HUES64 (cell line): ENCODE results near the gene STKLD1.
"Not testable (repeated sequence)": the region's sequence is repeated elsewhere in the genome, so short reads cannot be mapped to it uniquely, and the experiment has no call there.

Experiments used
- H3K27ac ChIP-seq: 2 replicates; pipeline ENCODE4 v1.7.0; 2013; ENCODE audit warnings: low read depth, low read length, inconsistent platforms
- H3K27me3 ChIP-seq: 2 replicates; pipeline ENCODE4 v1.6.1; 2013; ENCODE audit warnings: mild to moderate bottlenecking, low read length; ENCODE audit not compliant: insufficient read depth
- H3K36me3 ChIP-seq: 2 replicates; pipeline ENCODE4 v1.6.1; 2013; ENCODE audit warnings: mild to moderate bottlenecking, low read length; ENCODE audit not compliant: insufficient read depth
- H3K4me1 ChIP-seq: 2 replicates; pipeline ENCODE4 v1.6.1; 2013; ENCODE audit warnings: mild to moderate bottlenecking, low read length, moderate library complexity; ENCODE audit not compliant: insufficient read depth
- H3K4me3 ChIP-seq: 2 replicates; pipeline ENCODE4 v1.5.1; 2013; ENCODE audit warnings: mild to moderate bottlenecking, low read length, moderate library complexity
- H3K9ac ChIP-seq: 2 replicates; pipeline ENCODE4 v1.6.1; 2013; ENCODE audit warnings: mild to moderate bottlenecking, low read depth, low read length
- H3K9me3 ChIP-seq: 2 replicates; pipeline ENCODE4 v1.6.1; 2013; ENCODE audit warnings: low read depth, low read length; ENCODE audit not compliant: insufficient read depth
- WGBS: fragments of 150-250, 120-280 bp; methylation state at CpG from one replicate; pipeline ENCODE4 v1.1.7; 2013; ENCODE audit warnings: missing lambda C conversion rate; 5-methylcytosine and 5-hydroxymethylcytosine counted together

The STKLD1 gene

GRCh38 chr9:133390713-133391112 is 14.5 kb downstream of the STKLD1 start:
- WGBS, result 85% methylated on average over 7 of the region's 7 CpGs
- Histone ChIP-seq H3K9me3 (no peaks in the 10 kb centered on the region), H3K27ac (no peak overlapping the region), H3K4me1 (no peaks in the 10 kb centered on the region), H3K9ac (no peak overlapping the region), H3K27me3 (no peaks in the 10 kb centered on the region), H3K36me3 (no peaks in the 10 kb centered on the region), H3K4me3 (no peak overlapping the region)

GRCh38 chr9:133391449-133391848 is 15.3 kb downstream of the STKLD1 start:
- WGBS, result 20% methylated on average over 1 of the region's 4 CpGs
- H3K4me3 ChIP-seq, H3K9ac ChIP-seq, H3K36me3 ChIP-seq, H3K9me3 ChIP-seq, H3K27me3 ChIP-seq, H3K4me1 ChIP-seq, H3K27ac ChIP-seq: not testable (repeated sequence)

- H3K4me3 ChIP-seq, H3K27ac ChIP-seq, H3K36me3 ChIP-seq, H3K4me1 ChIP-seq, H3K27me3 ChIP-seq, H3K9me3 ChIP-seq, H3K9ac ChIP-seq: not testable (repeated sequence)
- WGBS, result 93% methylated on average over 3 of the region's 3 CpGs
Measured at GRCh38 chr9:133392308-133392707, 16.1 kb downstream of the STKLD1 start.

GRCh38 chr9:133393399-133393798 is 17.2 kb downstream of the STKLD1 start:
- no peaks in the 10 kb centered on the region for H3K27me3 ChIP-seq
- no peak overlapping the region for H3K4me3 ChIP-seq
- no peak overlapping the region for H3K27ac ChIP-seq
- WGBS, result 90% methylated on average over 3 of the region's 3 CpGs
- H3K9me3 ChIP-seq, result no peaks in the 10 kb centered on the region
- no peak overlapping the region for H3K9ac ChIP-seq
- no peaks in the 10 kb centered on the region for H3K36me3 ChIP-seq
- no peaks in the 10 kb centered on the region for H3K4me1 ChIP-seq

- Histone ChIP-seq H3K36me3 (no peaks in the 10 kb centered on the region), H3K27ac (no peak overlapping the region), H3K27me3 (no peaks in the 10 kb centered on the region), H3K9ac (no peak overlapping the region), H3K4me3 (no peak overlapping the region), H3K9me3 (no peaks in the 10 kb centered on the region), H3K4me1 (no peaks in the 10 kb centered on the region)
- WGBS, result 67% methylated on average over 8 of the region's 8 CpGs
Measured at GRCh38 chr9:133394687-133395271, 18.6 kb downstream of the STKLD1 start.

- H3K27ac ChIP-seq, result no peak overlapping the region
- 42% methylated on average over 14 of the region's 14 CpGs for WGBS
- H3K4me1 ChIP-seq, result no peaks in the 10 kb centered on the region
- no peaks in the 10 kb centered on the region for H3K36me3 ChIP-seq
- no peaks in the 10 kb centered on the region for H3K27me3 ChIP-seq
- H3K4me3 ChIP-seq, result no peak overlapping the region
- no peak overlapping the region for H3K9ac ChIP-seq
- no peaks in the 10 kb centered on the region for H3K9me3 ChIP-seq
Measured at GRCh38 chr9:133396952-133397351, 20.8 kb downstream of the STKLD1 start.

GRCh38 chr9:133397370-133397769 is 21.2 kb downstream of the STKLD1 start:
- Histone ChIP-seq H3K36me3 (no peaks in the 10 kb centered on the region), H3K27me3 (no peaks in the 10 kb centered on the region), H3K4me1 (no peaks in the 10 kb centered on the region), H3K9me3 (no peaks in the 10 kb centered on the region), H3K27ac (no peak overlapping the region), H3K4me3 (no peak overlapping the region), H3K9ac (no peak overlapping the region)
- 85% methylated on average over 6 of the region's 6 CpGs for WGBS

GRCh38 chr9:133397895-133398294 is 21.7 kb downstream of the STKLD1 start:
- Histone ChIP-seq H3K9ac (no peak overlapping the region), H3K27ac (no peak overlapping the region), H3K4me3 (no peak overlapping the region), H3K27me3 (no peaks in the 10 kb centered on the region), H3K36me3 (no peaks in the 10 kb centered on the region), H3K9me3 (no peaks in the 10 kb centered on the region), H3K4me1 (no peaks in the 10 kb centered on the region)
- WGBS, result 79% methylated on average over 9 of the region's 9 CpGs

- 93% methylated on average over 12 of the region's 12 CpGs for WGBS
- H3K36me3 ChIP-seq, result peaks cover 8% of the 10 kb centered on the region
- no peaks in the 10 kb centered on the region for H3K9me3 ChIP-seq
- H3K27ac ChIP-seq, result no peak overlapping the region
- H3K4me3 ChIP-seq, result no peak overlapping the region
- H3K4me1 ChIP-seq, result no peaks in the 10 kb centered on the region
- no peaks in the 10 kb centered on the region for H3K27me3 ChIP-seq
- H3K9ac ChIP-seq, result no peak overlapping the region
Measured at GRCh38 chr9:133400292-133400691, 24.1 kb downstream of the STKLD1 start.

GRCh38 chr9:133401588-133401987 is 25.4 kb downstream of the STKLD1 start:
- WGBS, result 94% methylated on average over 6 of the region's 6 CpGs
- Histone ChIP-seq H3K9me3 (no peaks in the 10 kb centered on the region), H3K4me1 (no peaks in the 10 kb centered on the region), H3K4me3 (no peak overlapping the region), H3K36me3 (peaks cover 21% of the 10 kb centered on the region), H3K9ac (no peak overlapping the region), H3K27me3 (no peaks in the 10 kb centered on the region), H3K27ac (no peak overlapping the region)

- Histone ChIP-seq H3K4me3 (no peak overlapping the region), H3K9ac (no peak overlapping the region), H3K4me1 (no peaks in the 10 kb centered on the region), H3K9me3 (no peaks in the 10 kb centered on the region), H3K36me3 (peaks cover 29% of the 10 kb centered on the region), H3K27me3 (no peaks in the 10 kb centered on the region), H3K27ac (no peak overlapping the region)
- WGBS, result 88% methylated on average over 7 of the region's 7 CpGs
Measured at GRCh38 chr9:133402689-133403088, 26.5 kb downstream of the STKLD1 start.

- peaks cover 40% of the 10 kb centered on the region for H3K36me3 ChIP-seq
- WGBS, result 86% methylated on average over 16 of the region's 16 CpGs
Measured at GRCh38 chr9:133403766-133404453, 27.7 kb downstream of the STKLD1 start.

More at GRCh38 chr9:133403766-133404453, 27.7 kb downstream of the STKLD1 start:
- H3K4me3 ChIP-seq, result no peak overlapping the region
- no peaks in the 10 kb centered on the region for H3K27me3 ChIP-seq
- no peaks in the 10 kb centered on the region for H3K9me3 ChIP-seq
- H3K27ac ChIP-seq, result no peak overlapping the region
- no peak overlapping the region for H3K9ac ChIP-seq
- H3K4me1 ChIP-seq, result no peaks in the 10 kb centered on the region
